NCI-H187 (cell line): ENCODE data around the gene RLN3.

Source experiments
- DNase-seq, 2 experiments: peaks; one replicate each; lab custom pipeline; 2025; lab: John Stamatoyannopoulos, UW

Gene RLN3

DNA sequence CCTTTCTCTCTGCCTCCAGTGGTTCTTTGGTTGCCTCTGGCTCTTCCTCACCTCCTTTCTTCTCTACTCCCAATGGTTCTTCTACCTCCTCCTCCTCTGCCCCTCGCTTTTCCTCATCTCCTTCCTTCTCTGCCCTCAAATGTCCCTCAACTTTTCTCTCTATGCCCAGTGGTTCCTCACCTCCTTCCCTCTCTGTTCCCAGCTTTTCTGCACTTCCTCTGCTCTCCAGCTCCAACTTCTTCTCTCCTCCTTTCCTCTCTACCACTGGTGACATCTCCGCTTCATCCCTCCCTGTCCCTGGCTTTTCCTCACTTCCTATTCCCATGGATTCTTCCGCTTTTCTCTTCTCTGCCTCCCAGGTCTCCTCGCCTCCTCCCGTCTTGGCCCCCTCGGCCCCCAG is 26.2 kb downstream of the RLN3 start:
- DNase-seq: no peak

DNA sequence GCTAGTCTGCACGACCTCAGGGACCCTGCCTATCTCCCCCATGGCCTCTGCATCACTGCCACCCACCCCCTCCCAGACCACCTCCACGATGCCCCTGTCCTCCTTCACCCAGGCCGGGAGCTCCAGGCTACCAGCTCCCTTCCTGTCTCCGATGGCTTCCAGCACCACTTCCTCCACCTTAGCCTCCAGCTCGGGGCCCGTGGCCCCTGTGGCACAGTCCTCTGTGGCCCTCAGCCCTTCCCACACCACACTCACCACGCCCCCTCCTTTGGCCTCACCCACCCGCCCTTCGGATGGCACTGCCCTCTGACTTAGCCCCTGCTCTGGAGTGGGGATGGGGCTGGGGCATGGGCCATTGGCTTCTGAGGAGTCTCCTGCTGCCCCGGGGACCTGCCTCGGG is 26.8 kb downstream of the RLN3 start:
- DNase-seq: no peak

DNA sequence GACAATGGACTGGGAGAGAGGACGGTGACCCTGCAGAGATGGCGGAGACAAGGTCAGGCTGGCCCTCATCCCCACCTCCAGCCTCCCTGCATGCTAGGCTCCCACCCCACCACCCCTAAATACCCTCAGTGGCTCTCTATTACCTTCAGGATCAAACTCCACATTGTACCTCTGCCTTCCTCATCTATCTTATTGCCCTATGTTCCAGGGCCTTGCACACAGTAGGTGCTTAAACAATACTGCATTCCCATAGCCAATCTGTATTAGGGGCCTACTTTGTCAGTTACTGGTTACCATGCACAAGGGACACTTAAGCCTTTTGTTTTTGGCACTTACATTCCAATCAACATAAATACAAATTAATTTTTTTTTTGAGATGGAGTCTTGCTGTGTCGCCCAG is 27.4 kb downstream of the RLN3 start:
- no peak for DNase-seq

DNA sequence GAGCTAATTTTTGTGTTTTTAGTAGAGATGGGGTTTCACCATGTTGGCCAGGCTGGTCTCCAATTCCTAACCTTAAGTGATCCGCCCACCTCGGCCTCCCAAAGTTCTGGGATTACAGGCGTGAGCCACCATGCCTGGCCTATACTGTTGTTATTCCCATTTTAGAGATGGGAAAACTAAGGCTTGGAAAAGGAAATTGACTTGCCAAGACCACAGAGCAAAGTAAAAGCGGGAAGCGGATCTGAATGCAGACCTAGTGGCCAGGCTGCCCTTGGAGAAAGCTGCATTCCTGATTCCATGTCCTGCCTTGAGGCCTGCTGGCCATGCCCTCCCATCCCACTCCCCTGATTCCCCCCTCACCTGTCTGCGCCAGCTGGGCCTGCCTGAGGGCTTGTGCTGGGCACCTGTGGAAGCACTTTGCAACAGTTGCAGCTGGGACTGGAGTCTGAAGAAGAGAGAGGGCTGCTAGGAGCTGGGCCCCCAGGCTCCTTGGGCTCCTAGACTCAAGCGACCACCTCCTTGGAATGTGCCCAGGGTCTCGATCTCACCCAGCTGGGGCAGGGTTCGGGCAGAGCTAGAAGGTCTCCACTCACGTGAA is 28.2 kb downstream of the RLN3 start:
- DNase-seq: no peak

DNA sequence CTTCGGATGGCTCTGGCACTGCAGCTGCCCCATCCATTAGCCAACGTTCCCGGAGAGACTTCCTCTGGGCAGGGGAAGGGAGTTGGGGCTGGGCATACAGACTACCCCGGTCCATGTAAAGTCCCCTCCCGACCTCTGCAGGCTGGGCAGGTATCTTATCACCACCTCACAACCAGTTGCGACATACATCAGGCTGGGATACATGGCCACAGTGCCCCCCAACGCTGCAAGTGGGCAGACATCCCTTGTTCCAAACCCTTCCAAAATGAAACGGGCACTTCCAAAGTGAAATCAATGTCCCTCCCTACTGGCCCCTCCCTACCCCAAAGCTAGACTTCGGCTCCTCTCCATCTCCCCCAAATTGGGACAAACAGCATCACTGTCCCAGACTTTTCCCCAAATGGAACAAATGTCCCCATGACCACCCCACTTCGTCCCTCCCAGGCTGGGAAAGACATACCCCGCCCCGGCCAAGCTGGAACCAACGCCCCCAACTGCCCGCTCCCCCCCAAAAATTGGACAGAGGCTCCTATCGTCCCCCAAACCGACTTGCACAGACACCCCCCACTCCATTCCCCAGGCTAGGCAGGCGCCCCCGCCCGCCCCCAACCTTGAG is 28.9 kb downstream of the RLN3 start:
- no peak for DNase-seq

DNA sequence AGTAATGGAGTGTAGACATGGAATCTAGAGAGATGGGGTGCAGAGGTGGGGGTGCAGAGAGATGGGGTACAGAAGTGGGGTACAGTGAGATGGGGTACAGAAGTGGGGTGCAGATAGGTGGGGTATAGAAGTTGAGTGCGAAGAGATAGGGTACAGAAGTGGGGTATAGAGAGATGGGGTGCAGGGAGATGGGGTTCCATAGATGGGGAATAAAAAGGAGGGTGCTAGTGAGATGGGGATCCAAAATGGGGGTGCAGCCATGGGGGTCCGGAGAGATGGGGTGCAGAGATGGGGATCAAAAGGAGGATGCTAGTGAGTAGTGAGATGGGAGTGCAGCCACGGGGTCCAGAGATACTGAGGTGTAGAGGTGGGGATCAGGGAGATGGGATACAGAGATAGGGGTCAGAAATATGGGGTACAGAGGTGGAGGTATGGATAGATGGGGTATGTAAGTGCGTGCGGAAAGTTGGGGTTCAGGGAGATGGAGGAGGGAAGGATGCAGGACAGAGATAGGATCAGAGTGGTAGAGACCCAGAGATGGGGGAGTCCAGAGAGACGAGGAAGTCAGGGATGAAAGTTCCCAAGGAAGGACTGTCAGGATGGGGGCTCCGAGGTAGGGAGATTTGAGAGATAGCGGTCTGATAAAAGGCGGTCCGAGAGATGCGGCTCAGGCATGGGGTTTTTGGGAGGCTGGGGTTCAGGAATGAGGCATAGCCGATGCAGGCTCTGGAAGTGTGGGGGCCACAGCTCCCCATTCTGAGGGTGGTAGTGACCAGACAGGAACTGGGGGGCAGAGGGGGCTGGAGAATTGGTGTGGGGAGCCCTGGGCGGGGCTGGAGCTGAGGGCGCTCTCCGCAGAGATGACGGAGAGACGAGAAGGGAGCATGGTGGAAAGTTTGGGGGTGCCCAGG is 30.5 kb downstream of the RLN3 start:
- DNase-seq: no peak

DNA sequence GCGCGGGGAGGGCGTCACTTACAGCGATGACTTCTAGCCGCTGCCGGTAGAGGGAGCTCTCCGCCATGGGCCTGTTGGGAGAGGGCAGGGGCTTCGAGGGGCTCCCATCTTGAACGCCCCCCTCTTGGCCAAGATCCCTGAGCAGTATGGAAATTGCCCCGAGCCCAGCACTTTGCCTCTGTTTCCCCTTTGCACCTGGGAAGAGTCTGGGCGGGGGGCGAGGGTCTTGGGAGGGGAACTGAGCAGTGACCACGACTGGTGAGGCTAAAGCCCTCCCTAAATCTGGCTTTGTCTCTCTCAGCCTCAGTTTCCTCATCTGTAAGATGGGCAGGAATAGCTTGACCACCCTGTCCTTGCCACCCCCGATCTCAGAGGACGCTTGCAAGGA is 31.1 kb downstream of the RLN3 start:
- DNase-seq: no peak

DNA sequence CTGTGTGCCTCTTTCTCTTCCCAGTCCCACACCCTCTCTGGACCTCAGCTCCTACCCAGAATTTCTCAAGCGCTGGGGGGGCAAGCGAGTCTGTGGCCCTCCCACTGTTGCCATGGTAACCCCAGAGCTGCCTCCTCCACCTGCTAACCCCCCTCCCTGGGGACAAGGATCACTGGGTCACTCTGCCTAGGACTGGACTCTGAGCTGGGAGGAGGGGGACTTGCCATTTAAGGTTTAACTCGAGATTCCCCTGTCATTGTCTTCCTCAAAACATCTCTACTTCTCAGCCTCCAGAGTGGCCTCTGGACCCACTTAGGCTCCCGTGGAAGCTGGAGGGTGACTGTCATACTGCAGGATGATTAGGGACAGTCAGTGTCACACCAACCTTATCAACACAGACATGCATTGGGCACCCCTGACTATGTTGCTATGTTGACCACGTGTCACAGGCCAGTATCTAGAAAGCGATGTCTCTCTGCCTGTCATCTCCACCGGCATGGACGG is 31.8 kb downstream of the RLN3 start:
- DNase-seq: no peak

DNA sequence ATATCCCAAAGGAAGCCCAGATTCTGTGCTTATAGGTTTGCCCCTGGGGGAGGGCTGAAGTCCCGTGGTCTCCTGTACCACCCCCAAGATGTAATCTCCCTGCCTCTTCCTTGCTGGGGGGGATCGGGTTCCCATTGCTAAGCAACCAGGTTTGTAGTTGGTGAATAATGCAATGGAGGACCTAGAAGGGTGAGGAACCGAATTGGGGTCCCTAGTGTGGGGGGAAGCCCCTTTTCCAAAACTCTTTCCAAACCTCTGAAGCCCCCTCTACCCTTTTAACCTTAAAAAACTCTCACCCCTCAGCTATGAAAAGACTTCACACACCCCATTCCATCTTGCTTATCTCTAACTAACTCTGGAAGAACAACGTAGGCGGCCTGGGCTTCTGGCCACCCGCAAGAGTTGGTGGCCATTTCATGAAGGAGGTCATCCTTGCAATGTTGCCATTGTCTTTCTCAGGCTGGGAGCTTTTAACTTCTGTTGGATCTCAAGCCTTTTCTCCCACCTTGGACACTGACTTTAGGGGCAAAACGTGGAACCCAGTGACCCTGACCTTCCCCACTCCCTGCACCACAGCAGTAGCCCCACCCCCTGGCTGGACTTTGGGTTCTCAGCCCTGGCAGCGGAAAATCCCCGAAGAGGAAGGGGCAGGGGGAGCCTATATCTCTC is 33.3 kb downstream of the RLN3 start:
- no peak for DNase-seq

DNA sequence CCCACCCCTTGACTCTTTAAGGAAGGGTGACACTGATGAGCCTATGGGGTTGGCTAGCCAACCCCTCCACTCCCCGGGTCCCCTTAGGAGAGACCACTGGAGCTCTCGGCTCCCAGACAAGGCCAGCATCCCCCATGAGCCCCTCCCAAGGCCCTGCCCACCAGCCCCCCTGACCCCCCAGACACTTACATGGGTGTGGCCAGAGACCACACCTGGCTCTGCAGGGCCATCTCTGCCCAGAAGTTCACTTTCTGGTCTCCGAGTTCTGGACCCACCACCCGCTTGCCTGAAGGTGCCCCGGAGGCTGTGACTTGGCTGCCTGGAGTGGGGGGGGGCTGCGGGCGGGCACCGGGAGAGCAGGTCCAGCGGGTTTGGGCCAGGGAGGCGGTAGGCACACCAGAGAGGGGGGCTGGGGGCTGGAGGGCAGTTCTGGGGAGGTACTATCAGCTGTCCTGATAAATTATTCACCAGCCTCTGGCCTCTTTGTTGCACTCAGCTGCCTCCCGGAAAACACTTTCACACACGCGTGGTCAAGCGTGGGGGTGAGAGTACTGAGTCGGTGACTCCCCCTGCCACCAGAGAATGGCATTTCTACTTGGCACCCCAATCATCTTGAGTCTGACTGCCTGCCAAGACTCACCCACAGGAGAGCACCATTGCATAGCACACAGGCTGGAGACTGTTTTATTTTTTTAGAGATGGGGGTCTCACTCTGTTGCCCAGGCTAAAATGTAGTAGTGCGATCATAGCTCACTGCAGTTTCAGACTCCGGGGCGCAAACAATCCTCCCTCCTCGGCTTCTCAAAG is 34.0 kb downstream of the RLN3 start, which contains the start of gene PALM3:
Gene PALM3 (minus strand): TSS at position 326 of the 807 bp plus-strand sequence. CDS start 96 bp downstream, at position 230.
- DNase-seq: no peak

DNA sequence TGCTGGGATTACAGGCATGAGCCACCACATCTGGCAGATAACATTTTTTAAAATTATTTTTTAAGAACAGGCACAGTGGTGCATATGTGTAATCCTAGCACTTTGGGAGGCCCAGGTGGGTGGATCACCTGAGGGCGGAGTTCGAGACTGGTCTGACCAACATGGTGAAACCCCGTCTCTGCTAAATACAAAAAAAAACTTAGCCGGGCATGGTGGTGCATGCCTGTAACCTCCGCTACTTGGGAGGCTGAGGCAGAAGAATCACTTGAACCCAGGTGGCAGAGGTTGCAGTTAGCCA is 34.6 kb downstream of the RLN3 start:
- no peak for DNase-seq

DNA sequence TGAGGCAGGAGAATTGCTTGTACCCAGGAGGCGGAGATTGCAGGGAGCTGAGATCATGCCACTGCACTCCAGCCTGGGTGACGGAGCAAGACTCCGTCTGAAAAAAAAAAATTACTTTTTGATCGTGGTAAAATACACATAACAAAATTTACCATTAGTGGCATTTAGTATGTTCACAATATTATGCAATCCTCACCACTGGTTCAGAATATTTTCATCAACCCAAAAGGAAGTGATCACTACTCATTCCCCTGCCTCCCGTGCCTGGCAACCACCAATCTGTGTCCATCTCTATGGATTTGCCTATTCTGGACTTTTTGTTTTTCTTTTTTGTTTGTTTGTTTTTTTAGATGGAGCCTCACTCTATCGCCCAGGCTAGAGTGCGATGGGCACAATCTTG is 35.2 kb downstream of the RLN3 start:
- no peak for DNase-seq

DNA sequence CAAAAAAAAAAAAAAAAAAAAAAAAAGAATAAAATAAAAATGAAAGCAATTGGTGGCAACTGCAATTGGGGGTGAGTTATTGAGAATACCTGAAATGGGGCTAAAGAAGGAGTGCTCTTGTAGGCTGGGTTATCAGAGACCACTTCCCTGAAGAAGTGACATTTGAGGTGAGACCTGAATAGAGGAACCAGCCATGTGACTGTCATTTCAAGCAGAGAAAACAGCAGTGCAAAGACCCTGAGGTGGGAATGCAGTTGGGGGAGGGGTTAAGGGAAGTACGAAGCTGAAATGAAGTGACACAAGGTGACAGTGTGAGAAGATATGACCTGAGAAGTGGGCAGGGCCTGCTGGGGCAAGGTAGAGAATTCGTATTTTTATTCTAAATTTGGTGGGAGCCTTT is 38.2 kb downstream of the RLN3 start:
- no peak for DNase-seq

DNA sequence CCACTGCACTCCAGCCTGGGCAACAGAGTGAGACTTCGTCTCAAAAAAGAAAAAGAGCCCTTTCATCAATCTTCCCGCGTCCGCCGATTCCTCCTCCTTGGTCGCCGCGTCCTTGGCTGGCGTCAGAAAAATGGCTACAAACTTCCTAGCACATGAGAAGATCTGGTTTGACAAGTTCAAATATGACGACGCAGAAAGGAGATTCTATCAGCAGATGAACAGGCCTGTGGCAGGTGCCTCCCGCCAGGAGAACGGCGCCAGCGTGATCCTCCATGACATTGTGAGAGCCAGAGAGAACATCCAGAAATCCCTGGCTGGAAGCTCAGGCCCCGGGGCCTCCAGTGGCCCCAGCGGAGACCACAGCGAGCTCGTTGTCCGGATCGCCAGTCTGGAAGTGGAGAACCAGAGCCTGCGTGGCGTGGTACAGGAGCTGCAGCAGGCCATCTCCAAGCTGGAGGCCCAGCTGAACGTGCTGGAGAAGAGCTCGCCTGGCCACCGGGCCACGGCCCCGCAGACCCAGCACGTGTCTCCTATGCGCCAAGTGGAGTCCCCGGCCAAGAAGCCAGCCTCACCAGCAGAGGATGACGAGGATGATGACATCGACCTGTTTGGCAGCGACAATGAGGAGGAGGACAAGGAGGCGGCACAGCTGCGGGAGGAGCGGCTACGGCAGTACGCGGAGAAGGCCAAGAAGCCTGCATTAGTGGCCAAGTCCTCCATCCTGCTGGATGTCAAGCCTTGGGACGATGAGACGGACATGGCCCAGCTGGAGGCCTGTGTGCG is 42.5 kb downstream of the RLN3 start:
- DNase-seq: no peak

DNA sequence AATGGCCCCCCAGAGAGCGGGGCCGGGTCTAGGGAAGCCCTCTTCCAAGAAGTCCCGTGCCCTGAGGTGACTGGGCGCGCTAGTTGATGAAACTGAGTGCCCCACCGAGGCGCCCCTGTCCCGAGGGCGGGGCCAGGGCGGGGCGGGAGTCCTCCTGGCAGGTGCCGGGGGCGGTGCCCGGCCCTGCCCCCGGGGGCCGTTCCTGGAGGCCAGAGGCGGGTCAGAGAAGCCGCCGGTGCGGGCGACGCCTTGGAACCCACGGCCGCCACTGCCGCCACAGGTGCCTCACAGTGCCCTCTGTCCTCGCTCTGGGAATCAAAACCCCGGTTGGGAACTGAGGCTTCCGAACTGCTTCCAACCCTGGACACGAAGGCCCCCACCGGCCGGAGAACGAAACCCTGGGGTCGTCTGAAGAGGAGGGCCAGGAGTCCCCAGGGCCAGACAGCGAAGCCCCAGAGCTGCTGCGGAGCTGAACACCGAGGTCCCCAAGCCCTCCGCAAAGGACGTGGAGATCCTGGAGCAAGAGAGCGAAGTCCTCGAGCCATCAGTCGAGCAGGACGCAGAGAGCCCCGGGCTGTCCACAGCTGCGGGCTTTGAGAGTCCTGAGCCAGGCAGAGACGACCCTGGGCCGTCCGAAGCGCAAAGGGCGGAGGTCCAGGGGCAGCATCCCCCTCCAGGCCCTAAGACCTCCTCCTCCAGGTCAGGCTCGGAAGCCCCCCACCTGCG is 44.8 kb downstream of the RLN3 start, which contains the start of gene MISP3:
Gene MISP3 (plus strand): TSS at position 252 of the 726 bp plus-strand sequence. CDS start 524 bp downstream, outside the sequence.
- no peak for DNase-seq

DNA sequence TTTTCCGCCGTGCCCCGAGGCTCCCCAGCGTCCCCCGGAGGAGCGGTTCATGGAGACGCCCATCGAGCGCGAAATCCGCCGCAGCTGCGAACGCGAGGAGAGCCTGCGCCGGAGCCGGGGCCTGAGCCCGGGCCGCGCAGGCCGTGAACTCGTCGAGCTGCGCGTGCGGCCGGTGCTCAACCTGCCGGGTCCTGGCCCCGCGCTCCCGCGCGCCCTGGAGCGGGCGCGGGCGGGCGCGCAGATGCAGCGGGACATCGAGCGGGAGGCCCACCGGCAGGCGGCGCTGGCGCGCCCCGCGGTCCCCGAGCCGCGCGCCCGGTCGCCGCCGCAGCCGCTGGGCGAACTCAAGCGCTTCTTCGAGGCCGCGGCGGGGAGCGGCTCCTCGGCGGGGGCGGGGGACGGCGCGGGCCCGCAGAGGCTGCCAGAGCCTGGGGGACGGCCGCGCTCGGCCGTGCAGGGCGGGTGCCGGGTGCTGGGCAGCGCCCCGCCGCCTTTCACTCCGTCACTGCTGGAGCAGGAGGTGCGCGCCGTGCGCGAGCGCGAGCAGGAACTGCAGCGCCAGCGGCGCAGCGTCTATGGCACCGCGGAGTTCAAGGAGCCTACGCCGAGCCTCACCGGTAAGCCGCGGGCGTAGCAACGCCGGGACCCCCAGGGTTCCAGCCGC is 45.4 kb downstream of the RLN3 start:
- DNase-seq: peak in 1 of 2 experiments; percentile 11

DNA sequence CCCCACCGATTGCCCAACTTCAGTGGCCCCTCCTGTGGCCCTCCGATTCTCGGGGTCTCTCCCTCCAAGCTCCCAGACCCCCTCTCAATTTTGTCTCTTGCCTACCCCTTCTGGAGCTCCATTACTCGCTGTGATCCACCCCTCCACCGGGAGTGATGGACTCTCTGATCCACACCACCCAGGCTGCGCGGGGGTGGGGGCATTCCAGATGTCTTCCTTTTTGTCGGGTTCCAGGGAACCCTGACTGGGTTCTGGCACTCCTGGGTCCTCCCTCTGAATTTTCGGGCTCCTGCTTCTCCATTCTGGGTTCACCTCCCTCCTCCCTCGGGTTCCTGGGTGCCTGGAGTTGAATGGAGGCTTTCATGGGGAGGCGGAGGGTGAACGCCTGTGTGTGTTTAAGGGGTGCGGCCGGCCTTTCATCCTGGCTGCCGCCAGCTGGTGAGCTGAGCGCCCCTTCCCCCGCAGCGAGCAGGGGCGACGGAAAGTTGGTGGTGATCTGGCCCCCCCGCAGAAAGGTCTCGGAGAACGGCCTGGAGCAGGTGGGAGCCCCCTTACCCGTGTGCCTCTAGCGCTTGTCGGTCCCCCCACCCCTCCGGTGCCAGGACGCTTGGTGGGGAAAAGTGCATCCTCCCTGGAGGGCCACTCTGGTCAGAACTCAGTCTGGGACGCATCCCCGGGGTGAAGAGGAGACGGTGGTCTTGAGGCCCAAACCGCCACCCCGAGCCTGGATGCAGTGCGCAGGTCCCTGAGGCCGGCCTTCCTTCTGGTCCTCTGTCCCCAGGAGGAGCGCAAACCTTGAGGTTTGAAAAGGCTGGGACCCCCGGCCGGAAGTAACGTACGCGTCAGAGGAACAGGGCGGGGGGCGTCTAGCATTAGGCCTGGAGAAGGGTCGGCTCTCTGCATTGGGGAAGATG is 46.2 kb downstream of the RLN3 start:
- no peak for DNase-seq

DNA sequence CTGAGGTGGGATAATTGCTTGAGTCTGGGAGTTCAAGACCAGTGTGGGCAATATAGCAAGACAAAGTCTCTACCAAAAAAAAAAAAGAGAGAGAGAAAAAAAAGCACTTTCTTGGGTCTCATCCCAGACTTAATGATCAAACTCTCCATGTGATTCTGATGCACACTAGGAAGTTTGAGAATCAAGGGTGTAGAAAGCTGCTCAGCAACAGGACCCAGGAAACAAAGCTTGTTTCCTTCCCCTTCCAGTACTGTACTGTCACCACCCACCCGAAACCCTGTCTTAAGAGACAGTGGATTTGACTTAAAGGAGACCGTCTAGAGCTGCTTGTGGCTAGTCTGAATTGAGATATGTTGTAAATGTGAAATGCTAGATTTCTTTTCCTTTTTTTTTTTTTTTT is 50.5 kb downstream of the RLN3 start:
- DNase-seq: no peak
